SKM-1 treated with dmso at 0.1 percent for 144 hours (cell line): ENCODE data around the gene METTL22.

Experiments used
- DNase-seq: peaks from one replicate; lab custom pipeline; 2025; ENCODE audit not compliant: unreplicated experiment; lab: John Stamatoyannopoulos, UW

The METTL22 gene

GRCh38 chr16:8686879-8687278, 65.4 kb downstream of the METTL22 start:
- DNase-seq: no peak

DNA sequence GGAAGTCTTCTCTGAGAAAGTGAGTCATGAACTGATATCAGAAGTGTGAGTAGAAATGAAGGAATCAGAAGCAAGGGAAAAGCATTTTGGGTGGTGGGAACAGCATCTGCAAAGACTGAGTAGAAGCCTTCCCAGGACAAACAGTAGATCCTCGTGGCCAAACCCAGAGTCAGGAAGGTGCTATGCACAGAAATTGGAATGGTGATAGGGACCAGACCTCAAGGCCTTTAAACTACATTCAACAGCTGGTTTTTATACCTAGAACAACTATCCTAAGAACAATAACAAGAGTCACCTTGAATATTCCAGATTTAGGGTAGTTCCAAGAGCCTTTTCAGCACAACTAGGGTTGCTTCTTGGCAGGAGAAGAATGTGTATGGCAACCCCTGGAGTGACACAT, 68.2 kb downstream of the METTL22 start:
- DNase-seq: no peak

DNA sequence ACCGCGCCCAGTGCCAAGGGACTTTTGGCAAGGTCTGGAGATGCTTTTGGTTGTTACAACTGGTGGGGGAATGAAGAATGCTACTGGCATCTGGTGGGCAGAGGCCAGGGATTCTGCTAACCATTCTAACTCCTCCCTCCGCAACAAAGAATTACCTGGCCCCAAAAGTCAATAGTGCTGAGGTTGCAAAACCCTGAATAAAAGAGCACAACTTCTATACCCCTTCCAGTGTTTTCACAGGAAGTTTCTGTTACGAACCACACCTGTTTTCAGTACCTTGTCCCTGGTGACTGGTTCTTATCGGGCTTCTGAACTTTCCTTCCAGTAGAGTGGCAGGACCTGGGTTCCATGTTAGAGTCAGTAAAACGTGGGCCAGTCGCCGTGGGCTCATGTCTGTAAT, 70.2 kb downstream of the METTL22 start:
- no peak for DNase-seq

DNA sequence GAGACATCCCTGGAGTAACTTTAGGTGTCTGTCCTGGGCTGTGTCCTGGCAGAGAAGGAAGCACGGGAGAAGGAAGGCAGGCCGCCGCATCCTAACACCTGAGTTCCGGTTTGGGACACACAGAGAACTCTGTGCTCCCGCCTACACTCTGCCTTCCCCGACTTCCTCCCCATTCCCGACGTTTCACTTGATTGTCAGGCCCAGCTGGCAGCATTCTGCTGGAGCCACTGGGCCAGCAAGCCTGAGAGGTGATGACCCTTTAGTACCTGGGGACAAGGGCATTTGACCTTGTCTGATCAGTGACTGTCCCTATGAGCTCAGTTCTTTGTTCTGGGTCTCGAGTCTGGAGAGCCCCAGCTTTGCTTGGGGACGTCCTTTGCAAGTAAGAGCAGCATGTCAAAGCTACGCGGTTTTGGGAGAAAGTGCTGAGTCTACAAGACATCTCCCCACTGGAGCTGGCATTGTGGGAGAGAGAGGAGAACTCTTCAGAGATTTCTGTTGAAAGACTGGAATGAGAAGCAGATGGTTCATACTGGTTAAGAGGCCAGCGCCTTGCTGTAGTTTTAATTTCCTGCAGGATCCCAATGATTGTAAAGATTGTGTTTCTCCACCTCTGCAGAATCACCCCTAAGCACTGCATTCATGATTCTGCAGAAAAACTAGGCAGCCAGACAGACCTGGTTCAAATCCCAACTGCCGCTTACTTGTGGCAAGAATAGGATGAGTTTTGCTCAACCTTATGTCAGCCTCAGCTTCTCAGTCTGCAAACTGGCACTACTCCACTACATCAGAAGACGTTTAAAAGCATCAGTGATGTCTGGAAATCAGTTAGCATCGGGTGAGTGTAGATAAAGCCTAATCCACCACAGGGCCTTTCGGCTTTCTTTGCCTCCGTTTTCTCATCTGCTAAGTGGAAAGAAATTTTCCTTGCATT, 73.6 kb downstream of the METTL22 start:
- no peak for DNase-seq

DNA sequence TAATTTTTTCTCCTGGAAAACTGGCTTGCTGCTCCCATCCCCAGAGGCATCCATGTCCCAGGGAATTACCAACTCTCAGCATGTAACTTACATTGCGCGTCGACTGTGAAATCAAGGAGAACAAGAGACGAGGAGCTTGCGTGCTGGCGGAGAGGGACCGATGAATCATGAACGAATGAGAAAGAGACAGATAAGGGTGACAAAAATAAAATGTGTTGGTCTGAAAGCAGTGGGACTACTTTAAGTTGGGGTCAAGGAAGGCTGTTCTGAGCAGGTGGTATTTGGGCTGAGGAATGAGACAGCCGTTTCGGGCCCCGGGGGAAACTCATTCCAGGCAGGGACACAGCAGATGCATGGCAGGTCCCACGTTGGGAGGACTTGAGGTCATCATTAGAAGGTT, 75.4 kb downstream of the METTL22 start:
- no peak for DNase-seq

DNA sequence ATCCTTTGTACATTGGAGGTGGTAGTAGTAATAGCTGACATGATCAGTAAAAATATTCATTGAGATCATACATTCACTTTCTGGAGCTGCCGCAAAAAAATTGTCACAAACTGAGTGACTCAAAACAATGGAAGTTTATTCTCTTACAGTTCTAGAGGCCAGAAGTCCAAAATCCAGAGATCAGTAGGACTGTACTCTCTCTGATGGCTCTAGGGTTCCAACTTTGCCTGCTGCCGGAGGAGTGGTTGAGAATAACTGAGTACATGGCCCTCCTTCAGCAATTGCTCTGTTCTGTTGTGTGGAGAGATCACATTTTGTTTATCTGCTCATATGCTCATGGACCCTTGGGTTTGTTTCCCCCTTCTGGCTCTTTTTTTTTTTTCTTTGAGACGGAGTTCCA, 76.5 kb downstream of the METTL22 start:
- no peak for DNase-seq
